Mononuclear cell (primary cell): ENCODE data around the gene ZFP36. TPM values are rescaled to one million over a fixed set of nuclear protein-coding genes. Genes with fewer than 3 reads are reported as not detected.
A peak's percentile ranks its signal among the peaks of the same experiment; 100 is the strongest.

Source experiments
- H3K27me3 ChIP-seq: 2 replicates; pipeline ENCODE4 v1.6.0; 2011; ENCODE audit warnings: low read length, control low read depth; ENCODE audit not compliant: insufficient read depth
- H3K4me1 ChIP-seq: 2 replicates; pipeline ENCODE4 v1.5.1; 2011; ENCODE audit warnings: mild to moderate bottlenecking, low read length, control low read depth; ENCODE audit not compliant: insufficient read depth
- H3K4me3 ChIP-seq: 2 replicates; pipeline ENCODE4 v1.5.1; 2011; ENCODE audit warnings: mild to moderate bottlenecking, low read length, moderate library complexity
- H3K9me3 ChIP-seq: 2 replicates; pipeline ENCODE4 v1.5.1; 2011; ENCODE audit warnings: low read depth, mild to moderate bottlenecking, control low read depth, low read length
- total RNA-seq: library from RNA; depleted of rRNA; stranded (reverse); fragments of >200 nt; gene quantifications from one replicate; pipeline ENCODE4 v1.2.3, GENCODE V29; 2012

Gene ZFP36
- total RNA-seq, 1 donor = 676 TPM

DNA sequence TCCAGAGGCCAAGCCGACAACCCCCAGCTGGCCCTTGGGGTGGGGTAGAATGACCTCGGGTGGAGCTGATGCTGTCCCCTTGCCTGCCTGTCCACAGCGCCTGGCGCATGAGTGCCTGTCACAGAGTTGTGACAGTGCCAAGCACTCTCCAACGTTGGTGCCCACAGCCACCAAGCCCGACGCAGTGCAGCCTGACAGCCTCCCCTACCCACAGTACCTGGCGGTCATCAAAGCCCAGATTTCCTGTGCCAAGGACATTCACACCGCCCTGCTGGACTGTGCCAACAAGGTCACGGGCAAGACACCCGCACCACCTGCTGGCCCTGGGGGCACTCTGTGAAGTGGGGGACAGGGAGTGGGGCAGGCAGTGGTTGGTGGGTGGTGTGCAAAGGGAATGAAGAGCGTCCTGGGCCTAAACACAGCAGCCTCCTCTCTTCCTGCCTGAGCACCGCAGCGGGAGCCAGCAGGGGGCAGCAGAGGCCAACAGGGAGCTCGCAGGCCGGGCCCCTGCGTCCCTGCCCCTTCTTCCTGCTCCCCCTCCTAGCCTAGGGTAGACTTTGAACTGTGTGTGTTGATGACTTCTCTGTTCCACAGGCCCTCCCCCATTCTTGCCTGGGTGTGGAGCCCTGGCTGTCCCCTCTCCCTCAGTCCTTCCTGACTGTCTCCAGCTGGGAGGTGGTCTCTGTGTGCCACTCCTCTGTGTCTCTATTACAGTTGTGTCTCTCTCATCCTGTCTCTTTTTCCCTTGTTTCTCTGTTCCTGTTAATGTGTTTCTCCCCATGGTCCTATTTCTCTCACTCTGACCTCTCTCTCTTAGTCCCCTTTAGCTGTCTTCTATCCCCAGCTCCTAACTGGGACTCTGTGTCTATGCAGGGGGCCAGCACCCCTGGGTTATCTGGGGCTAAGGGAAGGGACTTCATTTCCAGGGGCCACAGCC, 9.0 kb upstream of the ZFP36 start:
- no peaks in the 10 kb centered on the region for H3K9me3 ChIP-seq
- peaks cover 65% of the 10 kb centered on the region for H3K4me1 ChIP-seq
- peak overlapping the region; percentile 24 for H3K4me3 ChIP-seq
- no peaks in the 10 kb centered on the region for H3K27me3 ChIP-seq

DNA sequence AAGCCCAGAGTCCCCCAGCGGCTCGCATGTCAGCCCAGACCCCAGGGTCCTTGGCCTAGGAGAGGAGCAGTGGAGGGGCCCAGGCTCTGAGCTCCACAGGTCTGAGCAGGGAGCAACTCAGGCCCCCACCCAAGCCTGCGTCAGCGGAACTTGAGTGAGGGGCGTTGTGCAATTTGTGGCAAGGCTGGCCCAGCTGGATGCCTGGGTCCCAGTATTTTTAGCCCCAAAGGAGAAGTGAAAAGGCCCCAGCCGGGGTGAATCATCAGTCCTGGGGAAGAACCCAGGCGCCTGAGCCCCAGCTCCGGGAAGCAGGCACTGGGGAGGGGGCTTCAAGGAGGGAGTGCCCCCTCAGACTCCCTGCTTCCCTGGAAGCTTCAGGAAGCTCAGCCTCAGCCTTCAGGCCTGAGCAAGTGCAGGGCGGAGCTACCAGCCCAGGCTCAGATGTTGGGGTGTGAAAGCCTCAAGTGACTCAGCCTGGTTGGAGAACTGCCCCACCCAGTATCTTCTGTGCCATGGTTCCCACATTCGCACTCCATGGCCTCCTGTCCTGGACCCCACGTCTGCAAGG, 8.3 kb upstream of the ZFP36 start:
- peak overlapping the region; percentile 24 for H3K4me3 ChIP-seq
- H3K9me3 ChIP-seq = no peaks in the 10 kb centered on the region
- H3K27me3 ChIP-seq = no peaks in the 10 kb centered on the region
- peaks cover 68% of the 10 kb centered on the region for H3K4me1 ChIP-seq

DNA sequence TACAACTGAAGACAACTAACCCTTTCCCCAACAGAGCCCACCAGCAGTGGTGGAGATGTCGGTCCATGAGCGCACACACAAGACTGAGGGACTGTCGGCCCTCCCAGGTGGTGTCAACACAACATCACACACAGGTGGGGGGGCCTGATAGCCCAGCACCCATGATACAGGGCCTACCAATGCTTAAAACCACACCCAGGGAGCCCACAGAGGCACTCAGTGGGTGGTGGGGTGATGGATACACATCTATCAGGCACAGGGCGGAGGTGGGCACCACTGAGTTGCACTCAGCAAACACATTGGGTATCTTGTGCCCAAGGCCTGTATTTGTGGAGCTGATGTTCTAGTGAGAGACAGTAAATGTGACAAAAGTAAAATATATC, 7.0 kb upstream of the ZFP36 start:
- Histone ChIP-seq H3K9me3 (no peaks in the 10 kb centered on the region), H3K4me1 (peaks cover 75% of the 10 kb centered on the region), H3K4me3 (no peak overlapping the region), H3K27me3 (no peaks in the 10 kb centered on the region)

DNA sequence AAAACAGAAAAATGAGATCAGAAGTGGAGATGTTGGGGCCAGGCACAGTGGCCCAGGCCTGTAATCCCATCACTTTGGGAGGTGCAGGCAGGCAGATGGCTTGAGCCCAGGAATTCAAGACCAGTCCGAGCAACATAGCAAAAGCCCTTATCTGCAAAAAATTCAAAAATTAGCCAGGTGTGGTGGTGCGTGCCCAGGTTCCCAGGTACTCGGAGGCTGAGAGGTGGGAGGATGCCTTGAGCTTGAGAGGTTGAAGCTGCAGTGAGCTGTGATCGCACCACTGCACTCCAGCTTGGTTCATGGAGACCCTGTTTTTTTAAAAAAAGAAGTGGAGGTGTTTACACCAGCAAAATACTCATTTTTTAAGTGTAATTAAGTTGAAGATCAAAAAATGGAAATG, 6.6 kb upstream of the ZFP36 start:
- Histone ChIP-seq H3K4me1 (peaks cover 79% of the 10 kb centered on the region), H3K9me3 (no peaks in the 10 kb centered on the region), H3K4me3 (no peak overlapping the region), H3K27me3 (no peaks in the 10 kb centered on the region)

DNA sequence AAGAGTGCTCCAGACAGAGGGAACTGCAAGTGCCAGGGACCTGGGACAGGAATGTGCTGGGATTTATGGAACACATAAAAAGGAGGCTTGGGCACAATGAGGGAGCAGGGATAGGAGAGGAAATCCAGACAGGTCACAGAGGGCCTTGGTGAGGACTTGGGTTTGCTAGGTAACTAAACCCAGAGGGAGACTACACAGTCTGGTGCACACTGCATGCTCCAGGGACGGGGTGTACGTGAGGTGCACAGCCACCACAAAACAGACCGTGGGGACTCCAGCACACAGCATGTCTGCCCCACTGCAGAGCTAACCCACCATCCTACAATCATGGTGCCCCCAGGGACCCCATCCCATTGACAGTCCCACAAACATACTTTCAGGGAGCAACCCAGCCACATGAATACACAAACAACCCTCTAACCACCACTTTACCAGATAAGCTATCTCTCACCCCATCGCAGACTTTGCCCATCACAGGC, 5.5 kb upstream of the ZFP36 start:
- no peaks in the 10 kb centered on the region for H3K27me3 ChIP-seq
- H3K4me3 ChIP-seq = no peak overlapping the region
- H3K4me1 ChIP-seq = peaks cover 89% of the 10 kb centered on the region
- no peaks in the 10 kb centered on the region for H3K9me3 ChIP-seq

DNA sequence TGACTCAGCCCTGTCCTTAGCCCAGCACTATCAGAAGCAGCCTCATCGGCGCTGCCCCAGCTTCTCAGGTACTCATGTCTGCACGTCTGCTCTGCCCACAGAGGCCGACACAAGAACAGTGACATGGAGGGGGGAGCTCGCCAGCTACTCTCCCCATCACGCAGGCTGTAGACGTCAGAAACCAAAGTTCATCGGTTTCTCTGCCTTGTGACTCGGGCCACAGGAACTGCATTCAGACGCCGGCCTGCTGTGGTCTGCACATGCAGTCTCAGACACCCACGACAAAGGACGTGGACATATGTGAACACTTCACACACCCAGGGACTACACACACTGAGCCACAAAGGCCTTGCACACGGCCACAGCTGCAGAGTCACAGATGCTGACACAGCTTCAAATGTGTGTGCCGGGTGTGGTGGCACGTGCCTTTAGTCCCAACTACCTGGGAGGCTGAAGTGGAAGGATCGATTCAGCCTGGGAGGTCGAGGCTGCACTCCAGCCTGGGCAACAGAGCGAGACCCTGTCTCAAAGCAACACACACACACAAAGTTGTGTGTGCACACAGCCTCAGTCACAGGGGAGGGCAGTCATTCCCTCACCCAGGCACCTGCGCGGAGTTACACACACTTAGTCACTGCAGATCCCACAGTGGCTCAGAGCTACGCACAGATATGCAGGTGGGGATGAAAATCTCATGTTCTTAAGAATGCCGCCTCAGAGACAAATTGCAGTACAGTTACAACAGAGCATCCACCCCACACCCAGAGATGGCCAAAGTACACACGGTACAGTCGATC, 4.9 kb upstream of the ZFP36 start:
- H3K27me3 ChIP-seq = no peaks in the 10 kb centered on the region
- H3K4me3 ChIP-seq = no peak overlapping the region
- H3K9me3 ChIP-seq = no peaks in the 10 kb centered on the region
- peaks cover 91% of the 10 kb centered on the region for H3K4me1 ChIP-seq

DNA sequence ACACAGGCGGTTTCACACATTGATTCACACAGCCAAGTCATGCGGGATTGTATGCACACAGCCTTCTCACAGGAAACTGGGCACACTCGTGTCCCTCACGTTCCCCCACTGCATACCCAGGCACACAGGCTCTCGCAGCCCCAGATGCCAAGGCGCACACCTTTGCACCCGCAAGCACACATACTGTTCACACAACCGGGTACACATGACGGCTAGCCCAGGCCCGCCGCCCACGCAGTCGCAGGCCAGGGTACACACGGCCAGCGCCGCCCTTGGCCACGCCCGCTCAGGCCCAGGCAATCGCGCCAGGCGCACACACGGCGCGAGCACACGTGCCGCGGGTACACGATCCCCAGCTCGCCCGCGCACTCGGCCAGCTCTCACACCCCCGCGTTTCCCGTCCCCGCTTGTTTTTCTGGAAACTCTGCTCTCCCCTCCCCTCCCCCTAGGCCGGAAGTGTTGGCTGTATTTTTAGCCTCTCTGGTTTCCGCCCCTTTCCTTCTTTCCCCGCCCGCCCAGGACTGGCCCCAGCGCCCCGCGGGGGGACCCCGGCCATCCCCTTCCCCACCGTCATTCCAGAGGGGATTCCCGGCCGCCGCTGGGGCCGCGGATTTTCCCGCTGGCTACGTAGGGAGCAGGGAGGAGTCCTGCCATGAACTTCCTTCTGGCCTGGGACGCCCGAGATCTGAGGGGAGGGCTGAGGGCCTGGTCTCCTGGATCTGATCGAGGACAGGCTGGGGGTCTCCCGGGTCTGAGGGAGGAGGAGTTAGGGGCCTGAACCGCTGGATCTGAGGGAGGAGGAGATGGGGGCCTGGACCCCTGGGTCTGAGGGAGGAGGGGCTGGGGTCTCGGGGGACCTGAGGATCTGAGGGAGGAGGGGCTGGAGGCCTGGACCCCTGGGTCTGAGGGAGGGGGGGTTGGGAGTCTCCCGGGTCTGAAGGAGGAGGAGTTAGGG, 4.0 kb upstream of the ZFP36 start:
- Histone ChIP-seq H3K27me3 (no peaks in the 10 kb centered on the region), H3K4me3 (peak overlapping the region; percentile 53), H3K4me1 (peaks cover 84% of the 10 kb centered on the region), H3K9me3 (no peaks in the 10 kb centered on the region)

DNA sequence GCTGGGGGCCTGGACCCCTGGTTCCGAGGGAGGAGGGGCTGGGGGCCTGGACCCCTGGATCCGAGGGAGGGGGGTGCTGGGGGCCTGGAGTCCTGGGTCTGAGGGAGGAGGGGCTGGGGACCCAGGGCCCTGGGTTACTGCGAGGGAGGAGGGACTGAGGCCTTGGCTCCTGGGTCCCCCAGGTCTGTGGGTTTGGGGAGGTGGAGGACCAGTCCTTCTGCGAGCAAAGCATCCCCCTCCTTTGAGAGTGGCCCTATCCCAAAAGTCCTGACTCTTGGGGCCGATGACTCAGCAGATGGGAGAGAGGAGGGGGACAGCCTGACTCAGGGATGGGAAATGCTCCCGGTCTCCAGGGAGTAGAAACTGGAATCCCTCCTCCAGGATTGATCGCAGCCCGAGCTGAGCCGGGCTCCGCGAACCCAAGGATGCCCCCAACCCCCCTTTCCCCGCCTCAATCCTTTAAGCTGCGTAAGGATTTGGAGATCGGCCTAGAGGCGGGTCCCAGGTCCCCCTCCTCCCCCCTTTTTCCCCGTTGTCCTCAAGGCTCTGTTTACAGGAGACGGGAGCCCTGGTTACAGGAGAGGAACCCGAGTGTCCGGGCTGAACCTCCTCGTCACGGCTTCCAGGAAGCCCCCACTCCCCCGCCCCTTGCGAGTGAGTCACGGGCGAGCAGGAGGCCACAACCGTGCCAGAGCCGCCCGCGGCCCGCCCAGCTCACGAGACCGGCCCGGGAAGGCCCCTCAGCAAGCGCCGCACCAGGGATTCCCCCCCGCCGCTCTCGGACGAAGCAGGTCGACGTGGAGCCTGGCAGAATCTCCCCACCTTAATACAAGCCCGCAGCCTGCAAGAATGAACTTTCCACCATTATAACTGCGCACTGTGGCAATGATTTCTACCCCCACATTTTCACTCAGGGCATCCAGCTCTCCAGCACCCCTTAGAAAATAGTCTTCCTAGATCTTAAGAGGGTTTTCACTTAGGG, 3.0 kb upstream of the ZFP36 start:
- H3K4me1 ChIP-seq = peaks cover 78% of the 10 kb centered on the region
- no peaks in the 10 kb centered on the region for H3K9me3 ChIP-seq
- no peaks in the 10 kb centered on the region for H3K27me3 ChIP-seq
- H3K4me3 ChIP-seq = peak overlapping the region; percentile 53

DNA sequence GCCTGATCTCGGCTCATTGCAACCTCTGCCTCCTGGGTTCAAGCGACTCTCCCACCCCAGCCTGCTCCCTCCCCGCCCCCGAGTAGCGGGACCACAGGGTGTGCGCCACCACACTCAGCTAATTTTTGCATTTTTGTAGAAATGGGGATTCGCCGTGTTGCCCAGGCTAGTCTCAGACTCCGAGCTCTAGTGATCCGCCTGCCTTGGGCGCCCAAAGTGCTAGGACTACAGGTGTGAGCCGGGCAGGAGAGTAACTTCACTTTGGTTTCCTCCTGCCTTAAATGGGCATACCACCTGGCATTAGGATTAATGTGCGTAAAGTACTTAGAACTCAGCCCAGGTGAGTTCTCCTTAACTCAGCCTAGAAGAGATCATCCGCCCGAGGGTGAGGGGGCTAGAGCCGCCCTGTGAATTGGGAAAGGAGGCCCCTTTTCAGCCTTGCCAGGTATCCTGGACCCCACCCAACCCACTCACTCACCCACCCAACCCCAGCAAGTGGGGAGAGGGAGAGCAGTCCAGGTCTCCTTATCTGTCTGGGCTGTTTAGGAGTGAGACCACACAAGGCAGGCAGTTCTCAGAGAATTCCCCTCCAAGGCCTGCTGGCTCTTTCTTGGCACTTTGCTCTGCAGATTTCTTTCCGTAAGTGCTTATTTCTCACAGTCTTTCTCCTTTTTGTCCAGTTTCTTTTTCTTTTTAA, 1.2 kb upstream of the ZFP36 start:
- Histone ChIP-seq H3K4me3 (peak overlapping the region; percentile 100), H3K9me3 (no peaks in the 10 kb centered on the region), H3K4me1 (peaks cover 66% of the 10 kb centered on the region), H3K27me3 (no peaks in the 10 kb centered on the region)

DNA sequence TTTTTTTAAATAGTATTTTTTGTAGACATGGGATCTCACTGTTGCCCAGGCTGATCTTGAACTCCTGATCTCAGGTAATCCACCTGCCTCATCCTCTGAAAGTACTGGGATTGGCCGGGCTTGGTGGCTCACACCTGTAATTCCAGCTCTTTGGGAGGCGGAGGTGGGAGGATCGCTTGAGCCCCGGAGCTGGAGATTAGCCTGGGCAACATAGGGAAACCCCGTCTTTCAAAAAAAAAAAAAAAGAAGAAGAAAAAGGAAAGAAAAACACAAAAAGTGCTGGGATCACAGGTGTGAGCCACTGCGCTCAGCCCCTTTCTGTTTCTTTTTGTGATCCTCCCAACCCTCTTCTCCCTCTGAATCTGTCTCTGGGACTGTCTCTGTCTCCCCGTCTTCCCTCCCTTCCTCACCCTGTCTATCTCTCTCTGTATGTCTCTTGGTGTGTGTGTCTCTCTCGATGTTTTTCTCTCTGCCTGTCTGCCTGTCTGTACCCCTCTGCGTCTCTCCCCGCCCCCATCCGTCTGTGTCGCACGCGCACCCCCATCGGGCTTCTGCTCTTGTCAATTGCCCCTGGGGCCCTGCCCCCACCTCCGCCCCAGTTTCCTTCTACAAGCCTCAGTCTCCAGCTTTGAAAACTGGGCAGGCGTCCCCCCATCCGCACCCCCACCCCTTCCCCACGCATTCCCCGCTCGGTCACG, 540 bp upstream of the ZFP36 start:
- H3K27me3 ChIP-seq = no peaks in the 10 kb centered on the region
- H3K4me1 ChIP-seq = peaks cover 66% of the 10 kb centered on the region
- H3K9me3 ChIP-seq = no peaks in the 10 kb centered on the region
- H3K4me3 ChIP-seq = peak overlapping the region; percentile 100

DNA sequence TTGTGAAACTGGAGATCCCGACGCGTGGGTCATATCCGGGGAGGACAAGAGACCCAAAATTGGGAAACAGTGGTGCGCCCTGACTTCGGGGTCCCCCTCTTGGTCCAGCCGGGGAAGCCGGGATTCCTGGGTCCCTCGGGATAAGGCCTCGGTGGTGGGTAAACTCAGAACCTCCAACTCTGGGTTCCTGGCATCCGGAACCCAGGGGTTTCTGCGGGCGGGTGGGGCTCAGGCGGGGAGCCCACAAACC, 688 bp downstream of the ZFP36 start:
- Histone ChIP-seq H3K4me3 (peak overlapping the region; percentile 100), H3K27me3 (no peaks in the 10 kb centered on the region), H3K4me1 (peaks cover 62% of the 10 kb centered on the region), H3K9me3 (no peaks in the 10 kb centered on the region)

DNA sequence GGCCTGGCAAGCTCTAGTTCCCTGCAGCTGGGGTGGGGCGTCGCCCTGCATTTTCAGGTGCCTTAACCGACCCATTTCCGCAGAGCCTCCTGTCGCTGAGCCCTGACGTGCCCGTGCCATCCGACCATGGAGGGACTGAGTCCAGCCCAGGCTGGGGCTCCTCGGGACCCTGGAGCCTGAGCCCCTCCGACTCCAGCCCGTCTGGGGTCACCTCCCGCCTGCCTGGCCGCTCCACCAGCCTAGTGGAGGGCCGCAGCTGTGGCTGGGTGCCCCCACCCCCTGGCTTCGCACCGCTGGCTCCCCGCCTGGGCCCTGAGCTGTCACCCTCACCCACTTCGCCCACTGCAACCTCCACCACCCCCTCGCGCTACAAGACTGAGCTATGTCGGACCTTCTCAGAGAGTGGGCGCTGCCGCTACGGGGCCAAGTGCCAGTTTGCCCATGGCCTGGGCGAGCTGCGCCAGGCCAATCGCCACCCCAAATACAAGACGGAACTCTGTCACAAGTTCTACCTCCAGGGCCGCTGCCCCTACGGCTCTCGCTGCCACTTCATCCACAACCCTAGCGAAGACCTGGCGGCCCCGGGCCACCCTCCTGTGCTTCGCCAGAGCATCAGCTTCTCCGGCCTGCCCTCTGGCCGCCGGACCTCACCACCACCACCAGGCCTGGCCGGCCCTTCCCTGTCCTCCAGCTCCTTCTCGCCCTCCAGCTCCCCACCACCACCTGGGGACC, 1.2 kb downstream of the ZFP36 start:
- peaks cover 57% of the 10 kb centered on the region for H3K4me1 ChIP-seq
- H3K9me3 ChIP-seq = no peaks in the 10 kb centered on the region

More for the DNA sequence above, 1.2 kb downstream of the ZFP36 start:
- H3K4me3 ChIP-seq = peak overlapping the region; percentile 100
- no peaks in the 10 kb centered on the region for H3K27me3 ChIP-seq
